ENCODE data around the gene IPMK. TPM values are rescaled to one million over a fixed set of nuclear protein-coding genes. Genes with fewer than 3 reads are reported as not detected.

The IPMK gene
- total and polyA plus RNA-seq, 2 of the 8 experiments (the other 6 are each of a cell fraction or from before 2014, with no cell fraction given): 1.3 to 7.8 TPM

DNA sequence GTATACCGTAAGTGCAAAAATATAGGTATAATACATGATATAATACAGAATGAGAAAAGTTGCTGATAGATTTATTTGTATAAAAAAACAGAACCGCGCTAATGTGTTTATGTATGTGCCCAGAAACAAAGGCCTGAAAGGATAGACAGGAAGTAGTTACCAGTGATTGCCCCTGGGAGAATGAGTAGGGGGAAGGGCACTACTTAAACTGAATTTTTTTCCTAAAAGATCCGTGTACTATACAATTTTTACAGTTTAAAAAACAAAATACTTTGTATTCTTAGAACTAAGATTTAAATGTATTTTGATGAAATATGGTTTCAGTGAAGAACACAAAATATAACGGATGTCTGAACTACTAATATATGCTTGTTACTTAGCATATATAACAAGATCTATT, 2.9 kb downstream of the IPMK start (continued):
- TF ChIP-seq, protein P1, sequence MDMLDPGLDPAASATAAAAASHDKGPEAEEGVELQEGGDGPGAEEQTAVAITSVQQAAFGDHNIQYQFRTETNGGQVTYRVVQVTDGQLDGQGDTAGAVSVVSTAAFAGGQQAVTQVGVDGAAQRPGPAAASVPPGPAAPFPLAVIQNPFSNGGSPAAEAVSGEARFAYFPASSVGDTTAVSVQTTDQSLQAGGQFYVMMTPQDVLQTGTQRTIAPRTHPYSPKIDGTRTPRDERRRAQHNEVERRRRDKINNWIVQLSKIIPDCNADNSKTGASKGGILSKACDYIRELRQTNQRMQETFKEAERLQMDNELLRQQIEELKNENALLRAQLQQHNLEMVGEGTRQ (IDR thresholded peaks at IDR 0.05; ENCODE audit: low read length): no peak
- TF ChIP-seq RBBP5 (IDR thresholded peaks at IDR 0.05; ENCODE audit: borderline replicate concordance, low read depth, low read length): no peak
- TF ChIP-seq RAD21 (IDR thresholded peaks at IDR 0.05 in 1 of 2, conservative IDR thresholded peaks at IDR 0.05 in 1 of 2; ENCODE audit: low read depth in 2 of 2, low read length in 2 of 2): no peak

Data from H1 (cell line).